ENCODE measurements around the gene ERCC6L2. TPM values are rescaled to one million over a fixed set of nuclear protein-coding genes. Genes with fewer than 3 reads are reported as not detected.

The ERCC6L2 gene
- total and polyA plus RNA-seq, 2 of the 8 experiments (the other 6 are each of a cell fraction or from before 2014, with no cell fraction given): 9.8 to 50.0 TPM

DNA sequence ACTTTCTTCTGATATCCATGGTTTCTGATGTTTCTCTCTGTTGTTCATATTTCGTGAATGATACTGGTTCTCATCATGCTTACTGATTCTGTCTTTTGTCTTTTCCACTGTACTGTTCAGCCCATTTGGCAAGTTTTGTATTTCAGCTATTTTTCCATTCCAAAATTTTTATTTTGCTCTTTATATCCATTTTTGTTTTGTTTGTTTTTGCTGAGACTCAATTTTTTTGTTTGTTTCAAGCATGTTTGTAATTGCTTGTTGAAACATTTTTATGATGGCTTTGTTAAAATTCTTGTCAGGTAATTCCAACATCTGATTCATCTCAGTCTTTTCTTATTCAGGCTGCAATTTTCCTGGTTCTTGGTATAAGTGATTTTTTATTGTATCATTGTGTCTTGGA, 64.0 kb downstream of the ERCC6L2 start (continued):
- TF ChIP-seq, protein P1, sequence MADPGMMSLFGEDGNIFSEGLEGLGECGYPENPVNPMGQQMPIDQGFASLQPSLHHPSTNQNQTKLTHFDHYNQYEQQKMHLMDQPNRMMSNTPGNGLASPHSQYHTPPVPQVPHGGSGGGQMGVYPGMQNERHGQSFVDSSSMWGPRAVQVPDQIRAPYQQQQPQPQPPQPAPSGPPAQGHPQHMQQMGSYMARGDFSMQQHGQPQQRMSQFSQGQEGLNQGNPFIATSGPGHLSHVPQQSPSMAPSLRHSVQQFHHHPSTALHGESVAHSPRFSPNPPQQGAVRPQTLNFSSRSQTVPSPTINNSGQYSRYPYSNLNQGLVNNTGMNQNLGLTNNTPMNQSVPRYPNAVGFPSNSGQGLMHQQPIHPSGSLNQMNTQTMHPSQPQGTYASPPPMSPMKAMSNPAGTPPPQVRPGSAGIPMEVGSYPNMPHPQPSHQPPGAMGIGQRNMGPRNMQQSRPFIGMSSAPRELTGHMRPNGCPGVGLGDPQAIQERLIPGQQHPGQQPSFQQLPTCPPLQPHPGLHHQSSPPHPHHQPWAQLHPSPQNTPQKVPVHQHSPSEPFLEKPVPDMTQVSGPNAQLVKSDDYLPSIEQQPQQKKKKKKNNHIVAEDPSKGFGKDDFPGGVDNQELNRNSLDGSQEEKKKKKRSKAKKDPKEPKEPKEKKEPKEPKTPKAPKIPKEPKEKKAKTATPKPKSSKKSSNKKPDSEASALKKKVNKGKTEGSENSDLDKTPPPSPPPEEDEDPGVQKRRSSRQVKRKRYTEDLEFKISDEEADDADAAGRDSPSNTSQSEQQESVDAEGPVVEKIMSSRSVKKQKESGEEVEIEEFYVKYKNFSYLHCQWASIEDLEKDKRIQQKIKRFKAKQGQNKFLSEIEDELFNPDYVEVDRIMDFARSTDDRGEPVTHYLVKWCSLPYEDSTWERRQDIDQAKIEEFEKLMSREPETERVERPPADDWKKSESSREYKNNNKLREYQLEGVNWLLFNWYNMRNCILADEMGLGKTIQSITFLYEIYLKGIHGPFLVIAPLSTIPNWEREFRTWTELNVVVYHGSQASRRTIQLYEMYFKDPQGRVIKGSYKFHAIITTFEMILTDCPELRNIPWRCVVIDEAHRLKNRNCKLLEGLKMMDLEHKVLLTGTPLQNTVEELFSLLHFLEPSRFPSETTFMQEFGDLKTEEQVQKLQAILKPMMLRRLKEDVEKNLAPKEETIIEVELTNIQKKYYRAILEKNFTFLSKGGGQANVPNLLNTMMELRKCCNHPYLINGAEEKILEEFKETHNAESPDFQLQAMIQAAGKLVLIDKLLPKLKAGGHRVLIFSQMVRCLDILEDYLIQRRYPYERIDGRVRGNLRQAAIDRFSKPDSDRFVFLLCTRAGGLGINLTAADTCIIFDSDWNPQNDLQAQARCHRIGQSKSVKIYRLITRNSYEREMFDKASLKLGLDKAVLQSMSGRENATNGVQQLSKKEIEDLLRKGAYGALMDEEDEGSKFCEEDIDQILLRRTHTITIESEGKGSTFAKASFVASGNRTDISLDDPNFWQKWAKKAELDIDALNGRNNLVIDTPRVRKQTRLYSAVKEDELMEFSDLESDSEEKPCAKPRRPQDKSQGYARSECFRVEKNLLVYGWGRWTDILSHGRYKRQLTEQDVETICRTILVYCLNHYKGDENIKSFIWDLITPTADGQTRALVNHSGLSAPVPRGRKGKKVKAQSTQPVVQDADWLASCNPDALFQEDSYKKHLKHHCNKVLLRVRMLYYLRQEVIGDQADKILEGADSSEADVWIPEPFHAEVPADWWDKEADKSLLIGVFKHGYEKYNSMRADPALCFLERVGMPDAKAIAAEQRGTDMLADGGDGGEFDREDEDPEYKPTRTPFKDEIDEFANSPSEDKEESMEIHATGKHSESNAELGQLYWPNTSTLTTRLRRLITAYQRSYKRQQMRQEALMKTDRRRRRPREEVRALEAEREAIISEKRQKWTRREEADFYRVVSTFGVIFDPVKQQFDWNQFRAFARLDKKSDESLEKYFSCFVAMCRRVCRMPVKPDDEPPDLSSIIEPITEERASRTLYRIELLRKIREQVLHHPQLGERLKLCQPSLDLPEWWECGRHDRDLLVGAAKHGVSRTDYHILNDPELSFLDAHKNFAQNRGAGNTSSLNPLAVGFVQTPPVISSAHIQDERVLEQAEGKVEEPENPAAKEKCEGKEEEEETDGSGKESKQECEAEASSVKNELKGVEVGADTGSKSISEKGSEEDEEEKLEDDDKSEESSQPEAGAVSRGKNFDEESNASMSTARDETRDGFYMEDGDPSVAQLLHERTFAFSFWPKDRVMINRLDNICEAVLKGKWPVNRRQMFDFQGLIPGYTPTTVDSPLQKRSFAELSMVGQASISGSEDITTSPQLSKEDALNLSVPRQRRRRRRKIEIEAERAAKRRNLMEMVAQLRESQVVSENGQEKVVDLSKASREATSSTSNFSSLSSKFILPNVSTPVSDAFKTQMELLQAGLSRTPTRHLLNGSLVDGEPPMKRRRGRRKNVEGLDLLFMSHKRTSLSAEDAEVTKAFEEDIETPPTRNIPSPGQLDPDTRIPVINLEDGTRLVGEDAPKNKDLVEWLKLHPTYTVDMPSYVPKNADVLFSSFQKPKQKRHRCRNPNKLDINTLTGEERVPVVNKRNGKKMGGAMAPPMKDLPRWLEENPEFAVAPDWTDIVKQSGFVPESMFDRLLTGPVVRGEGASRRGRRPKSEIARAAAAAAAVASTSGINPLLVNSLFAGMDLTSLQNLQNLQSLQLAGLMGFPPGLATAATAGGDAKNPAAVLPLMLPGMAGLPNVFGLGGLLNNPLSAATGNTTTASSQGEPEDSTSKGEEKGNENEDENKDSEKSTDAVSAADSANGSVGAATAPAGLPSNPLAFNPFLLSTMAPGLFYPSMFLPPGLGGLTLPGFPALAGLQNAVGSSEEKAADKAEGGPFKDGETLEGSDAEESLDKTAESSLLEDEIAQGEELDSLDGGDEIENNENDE (IDR thresholded peaks at IDR 0.05; ENCODE audit: insufficient replicate concordance, low read length): no peak
- TF ChIP-seq NRF1 (IDR thresholded peaks at IDR 0.05; ENCODE audit: low read depth, low read length): no peak
- no peak for TF ChIP-seq CBX8 (IDR thresholded peaks at IDR 0.05; ENCODE audit: borderline replicate concordance, low read depth, low read length)
- no peak for TF ChIP-seq CEBPB (IDR thresholded peaks at IDR 0.05; ENCODE audit: low read depth, low read length)
- TF ChIP-seq KDM4A (IDR thresholded peaks at IDR 0.05; ENCODE audit: low read depth, low read length, severe bottlenecking): no peak
- TF ChIP-seq PHF8 (conservative IDR thresholded peaks at IDR 0.05; ENCODE audit: low read depth, low read length): no peak
- TF ChIP-seq FOSL1 (IDR thresholded peaks at IDR 0.05; ENCODE audit: insufficient read depth, low read depth, low read length): no peak
- no peak for TF ChIP-seq CTBP2 (IDR thresholded peaks at IDR 0.05; ENCODE audit: borderline replicate concordance, insufficient read depth, insufficient read length, low read length)
